ENCODE results near the gene ITPA. TPM values are rescaled to one million over a fixed set of nuclear protein-coding genes. Genes with fewer than 3 reads are reported as not detected.
A peak's percentile ranks its signal among the peaks of the same experiment; 100 is the strongest.

Gene ITPA
- total and polyA plus RNA-seq, 2 of the 13 experiments (the other 11 are each of a cell fraction or from before 2014, with no cell fraction given) = 60.1 to 103 TPM

GRCh38 chr20:3224681-3225421, 15.6 kb downstream of the ITPA start (continued):
- TF ChIP-seq, protein P1, sequence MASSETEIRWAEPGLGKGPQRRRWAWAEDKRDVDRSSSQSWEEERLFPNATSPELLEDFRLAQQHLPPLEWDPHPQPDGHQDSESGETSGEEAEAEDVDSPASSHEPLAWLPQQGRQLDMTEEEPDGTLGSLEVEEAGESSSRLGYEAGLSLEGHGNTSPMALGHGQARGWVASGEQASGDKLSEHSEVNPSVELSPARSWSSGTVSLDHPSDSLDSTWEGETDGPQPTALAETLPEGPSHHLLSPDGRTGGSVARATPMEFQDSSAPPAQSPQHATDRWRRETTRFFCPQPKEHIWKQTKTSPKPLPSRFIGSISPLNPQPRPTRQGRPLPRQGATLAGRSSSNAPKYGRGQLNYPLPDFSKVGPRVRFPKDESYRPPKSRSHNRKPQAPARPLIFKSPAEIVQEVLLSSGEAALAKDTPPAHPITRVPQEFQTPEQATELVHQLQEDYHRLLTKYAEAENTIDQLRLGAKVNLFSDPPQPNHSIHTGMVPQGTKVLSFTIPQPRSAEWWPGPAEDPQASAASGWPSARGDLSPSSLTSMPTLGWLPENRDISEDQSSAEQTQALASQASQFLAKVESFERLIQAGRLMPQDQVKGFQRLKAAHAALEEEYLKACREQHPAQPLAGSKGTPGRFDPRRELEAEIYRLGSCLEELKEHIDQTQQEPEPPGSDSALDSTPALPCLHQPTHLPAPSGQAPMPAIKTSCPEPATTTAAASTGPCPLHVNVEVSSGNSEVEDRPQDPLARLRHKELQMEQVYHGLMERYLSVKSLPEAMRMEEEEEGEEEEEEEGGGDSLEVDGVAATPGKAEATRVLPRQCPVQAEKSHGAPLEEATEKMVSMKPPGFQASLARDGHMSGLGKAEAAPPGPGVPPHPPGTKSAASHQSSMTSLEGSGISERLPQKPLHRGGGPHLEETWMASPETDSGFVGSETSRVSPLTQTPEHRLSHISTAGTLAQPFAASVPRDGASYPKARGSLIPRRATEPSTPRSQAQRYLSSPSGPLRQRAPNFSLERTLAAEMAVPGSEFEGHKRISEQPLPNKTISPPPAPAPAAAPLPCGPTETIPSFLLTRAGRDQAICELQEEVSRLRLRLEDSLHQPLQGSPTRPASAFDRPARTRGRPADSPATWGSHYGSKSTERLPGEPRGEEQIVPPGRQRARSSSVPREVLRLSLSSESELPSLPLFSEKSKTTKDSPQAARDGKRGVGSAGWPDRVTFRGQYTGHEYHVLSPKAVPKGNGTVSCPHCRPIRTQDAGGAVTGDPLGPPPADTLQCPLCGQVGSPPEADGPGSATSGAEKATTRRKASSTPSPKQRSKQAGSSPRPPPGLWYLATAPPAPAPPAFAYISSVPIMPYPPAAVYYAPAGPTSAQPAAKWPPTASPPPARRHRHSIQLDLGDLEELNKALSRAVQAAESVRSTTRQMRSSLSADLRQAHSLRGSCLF (CRISPR knock-in tag; IDR thresholded peaks at IDR 0.05; ENCODE audit: borderline replicate concordance) = no peak
- peak; percentile 72; the same call in 1 of the 2 replicates for TF ChIP-seq ZNF556 (CRISPR knock-in tag; IDR thresholded peaks at IDR 0.05; ENCODE audit: borderline replicate concordance)
- TF ChIP-seq AFF4 (CRISPR knock-in tag; IDR thresholded peaks at IDR 0.05) = no peak
- peak; percentile 95; the same call in 1 of the 2 replicates for TF ChIP-seq NAIF1 (CRISPR knock-in tag; IDR thresholded peaks at IDR 0.05; ENCODE audit: borderline replicate concordance)
- no peak for TF ChIP-seq ZNF335 (CRISPR knock-in tag; IDR thresholded peaks at IDR 0.05)
- TF ChIP-seq, protein P2, sequence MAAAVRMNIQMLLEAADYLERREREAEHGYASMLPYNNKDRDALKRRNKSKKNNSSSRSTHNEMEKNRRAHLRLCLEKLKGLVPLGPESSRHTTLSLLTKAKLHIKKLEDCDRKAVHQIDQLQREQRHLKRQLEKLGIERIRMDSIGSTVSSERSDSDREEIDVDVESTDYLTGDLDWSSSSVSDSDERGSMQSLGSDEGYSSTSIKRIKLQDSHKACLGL (CRISPR knock-in tag; IDR thresholded peaks at IDR 0.05) = peak; percentile 67; the same call in 1 of the 2 replicates
- TF ChIP-seq NCOR1 (IDR thresholded peaks at IDR 0.05; ENCODE audit: borderline replicate concordance, low read length) = peak; percentile 74; the same call in 1 of the 2 replicates
- no peak for TF ChIP-seq RBM39 (IDR thresholded peaks at IDR 0.05; ENCODE audit: low read depth, low read length, poor library complexity, severe bottlenecking)
- no peak for TF ChIP-seq ZNF367 (CRISPR knock-in tag; IDR thresholded peaks at IDR 0.05; ENCODE audit: borderline replicate concordance)
- TF ChIP-seq ZNF253 (CRISPR knock-in tag; IDR thresholded peaks at IDR 0.05; ENCODE audit: borderline replicate concordance) = no peak
- peak; percentile 100 for TF ChIP-seq ZNF121 (CRISPR knock-in tag; IDR thresholded peaks at IDR 0.05)
- TF ChIP-seq TCF7 (IDR thresholded peaks at IDR 0.05; ENCODE audit: low read depth) = no peak
- 0 out of 2 replicates have a peak, but pooled peaks have one; percentile 33 for TF ChIP-seq BHLHE40 (IDR thresholded peaks at IDR 0.05; ENCODE audit: low read length)
- TF ChIP-seq SIN3B (IDR thresholded peaks at IDR 0.05; ENCODE audit: low read length) = no peak
- no peak for TF ChIP-seq ZNF33A (CRISPR knock-in tag; IDR thresholded peaks at IDR 0.05; ENCODE audit: borderline replicate concordance)
- TF ChIP-seq, protein P3, sequence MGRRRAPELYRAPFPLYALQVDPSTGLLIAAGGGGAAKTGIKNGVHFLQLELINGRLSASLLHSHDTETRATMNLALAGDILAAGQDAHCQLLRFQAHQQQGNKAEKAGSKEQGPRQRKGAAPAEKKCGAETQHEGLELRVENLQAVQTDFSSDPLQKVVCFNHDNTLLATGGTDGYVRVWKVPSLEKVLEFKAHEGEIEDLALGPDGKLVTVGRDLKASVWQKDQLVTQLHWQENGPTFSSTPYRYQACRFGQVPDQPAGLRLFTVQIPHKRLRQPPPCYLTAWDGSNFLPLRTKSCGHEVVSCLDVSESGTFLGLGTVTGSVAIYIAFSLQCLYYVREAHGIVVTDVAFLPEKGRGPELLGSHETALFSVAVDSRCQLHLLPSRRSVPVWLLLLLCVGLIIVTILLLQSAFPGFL (CRISPR knock-in tag; IDR thresholded peaks at IDR 0.05) = no peak
- TF ChIP-seq SP1 (IDR thresholded peaks at IDR 0.05) = no peak
- peak; percentile 44 for TF ChIP-seq SP1 (CRISPR knock-in tag; IDR thresholded peaks at IDR 0.05)
- no peak for TF ChIP-seq ZKSCAN5 (CRISPR knock-in tag; IDR thresholded peaks at IDR 0.05)
- peak; percentile 69; the same call in 1 of the 2 replicates for TF ChIP-seq MYC (CRISPR knock-in tag; IDR thresholded peaks at IDR 0.05; ENCODE audit: borderline replicate concordance)

All from HepG2 (cell line).